HCT116 (cell line): Measurements from ENCODE around the gene DNM2. TPM values are rescaled to one million over a fixed set of nuclear protein-coding genes. Genes with fewer than 3 reads are reported as not detected.

ENCODE experiments used
- ATAC-seq: fragments of 200-7000 bp; cut with Tn5 transposase; 2 replicates; pipeline ENCODE4 v1.9.1; 2020; ENCODE audit warnings: mild to moderate bottlenecking, moderate library complexity
- BruUV-seq: library from RNA; stranded (reverse); fragments of 400-500 nt; replicated peaks from 2 replicates; lab custom pipeline; 2021; lab: Mats Ljungman, UMichigan
- CTCF ChIA-PET: fragments of 300-600 bp; sonication (Branson Sonifier 250); formaldehyde crosslinking; loops from one replicate; lab custom pipeline; 2021; ENCODE audit warnings: antibody characterized with exemption; lab: Charles Lee
- POLR2A ChIA-PET: fragments of 300-600, 350-600 bp; sonication (Branson Sonifier 250); formaldehyde crosslinking; loops from one replicate; lab custom pipeline; 2021; ENCODE audit warnings: antibody characterized with exemption; lab: Charles Lee
- RAD21 ChIA-PET, 2 experiments: fragments of 300-600 bp; sonication (Branson Sonifier 250); formaldehyde crosslinking; loops; one replicate each; lab custom pipeline; 2023; ENCODE audit warnings: low total read pairs in 2 of 2; ENCODE audit not compliant: uncharacterized antibody in 2 of 2, unreplicated experiment in 2 of 2, low non-redundant PET in 1 of 2; lab: Charles Lee
- DNase-seq: peaks from one replicate; pipeline ENCODE4 v3.0.0-alpha.2; 2010; ENCODE audit warnings: low read depth, low spot score
- H2AFZ ChIP-seq: fragments of 200-600 bp; shearing (Covaris generic), sonication (generic); 2 replicates; pipeline ENCODE4 v1.6.1; 2017; ENCODE audit warnings: low read depth, mixed run types, mixed read lengths, antibody characterized with exemption, low read length; ENCODE audit not compliant: poor library complexity, severe bottlenecking
- H3K27ac ChIP-seq: 2 replicates; pipeline ENCODE4 v1.5.1; 2012; ENCODE audit warnings: low read depth, low read length
- H3K27me3 ChIP-seq: fragments of 200-600 bp; sonication (generic); 2 replicates; pipeline ENCODE4 v1.6.1; 2016; ENCODE audit warnings: mixed run types, low read length, mixed read lengths; ENCODE audit not compliant: insufficient read depth
- H3K36me3 ChIP-seq, 2 experiments: fragments of 200-500 bp in 1 of 2; fragments of 200-600 bp in 1 of 2; sonication (Bioruptor generic) in 1 of 2; sonication (generic) in 1 of 2; 2 replicates each; pipeline versions ENCODE4 v1.5.1 to v1.6.1; 2014 to 2016; ENCODE audit warnings: low read length in 2 of 2, inconsistent platforms in 1 of 2, mixed read lengths in 1 of 2, mixed run types in 1 of 2; ENCODE audit not compliant: insufficient read depth in 2 of 2, control insufficient read depth in 1 of 2
- H3K4me1 ChIP-seq, 2 experiments: fragments of 200-600 bp in 1 of 2; sonication (generic) in 1 of 2; 2 replicates each; pipeline versions ENCODE4 v1.5.1 to v1.6.1; 2012 to 2017; ENCODE audit warnings: low read length in 2 of 2, inconsistent platforms in 1 of 2, mild to moderate bottlenecking in 1 of 2, mixed read lengths in 1 of 2, mixed run types in 1 of 2, moderate library complexity in 1 of 2; ENCODE audit not compliant: insufficient read depth in 2 of 2, control insufficient read depth in 1 of 2
- H3K4me2 ChIP-seq: fragments of 200-600 bp; sonication (generic); 2 replicates; pipeline ENCODE4 v1.6.1; 2017; ENCODE audit warnings: mixed run types, low read length, mixed read lengths
- H3K4me3 ChIP-seq, 2 experiments: fragments of 200-600 bp in 1 of 2; sonication (generic) in 1 of 2; replicated peaks in 1 of 2; 2 replicates each; pipeline ENCODE4 v1.5.1; 2011 to 2016; ENCODE audit warnings: low read length in 2 of 2, control low read depth in 1 of 2, low read depth in 1 of 2, mild to moderate bottlenecking in 1 of 2, mixed read lengths in 1 of 2, mixed run types in 1 of 2
- H3K79me2 ChIP-seq: fragments of 200-600 bp; sonication (generic); 2 replicates; pipeline ENCODE4 v1.6.1; 2017; ENCODE audit warnings: mild to moderate bottlenecking, mixed run types, low read length, moderate library complexity, mixed read lengths; ENCODE audit not compliant: insufficient read depth
- H3K9ac ChIP-seq: fragments of 200-600 bp; sonication (generic); 2 replicates; pipeline ENCODE4 v1.6.1; 2016; ENCODE audit warnings: low read length, mixed read lengths
- H3K9me2 ChIP-seq: fragments of 200-600 bp; sonication (generic), shearing (Covaris generic); 2 replicates; pipeline ENCODE4 v1.6.1; 2017; ENCODE audit warnings: mixed run types, mild to moderate bottlenecking, moderate library complexity; ENCODE audit not compliant: insufficient read depth
- H3K9me3 ChIP-seq, 2 experiments: fragments of 200-500 bp in 1 of 2; fragments of 200-600 bp in 1 of 2; sonication (Bioruptor generic) in 1 of 2; sonication (generic) in 1 of 2; 2 replicates each; pipeline ENCODE4 v1.6.1; 2014 to 2017; ENCODE audit warnings: low read length in 2 of 2, mixed read lengths in 2 of 2, inconsistent platforms in 1 of 2, low read depth in 1 of 2, mild to moderate bottlenecking in 1 of 2, mixed run types in 1 of 2, moderate library complexity in 1 of 2; ENCODE audit not compliant: control insufficient read depth in 1 of 2, insufficient read depth in 1 of 2
- H4K20me1 ChIP-seq: fragments of 200-600 bp; sonication (generic), shearing (Covaris generic); 2 replicates; pipeline ENCODE4 v1.6.1; 2017; ENCODE audit warnings: mixed run types, mild to moderate bottlenecking, moderate library complexity; ENCODE audit not compliant: insufficient read depth
- EGR1 ChIP-seq: IDR thresholded peaks from 2 replicates; pipeline ENCODE4 v1.6.1; 2012; ENCODE audit warnings: low read depth
- EZH2 ChIP-seq: fragments of 200-600 bp; sonication (generic); IDR thresholded peaks from 2 replicates; pipeline ENCODE4 v1.6.1; 2017; ENCODE audit warnings: antibody characterized with exemption, mixed run types
- EZH2phosphoT487 ChIP-seq: fragments of 200-600 bp; IDR thresholded peaks from 2 replicates; pipeline ENCODE4 v1.6.1; 2018; ENCODE audit warnings: antibody characterized with exemption, borderline replicate concordance
- POLR2AphosphoS5 ChIP-seq: IDR thresholded peaks from 2 replicates; pipeline ENCODE4 v1.6.1; 2011; ENCODE audit warnings: mild to moderate bottlenecking, low read depth, low read length, moderate library complexity
- RAD21 ChIP-seq: IDR thresholded peaks from 2 replicates; pipeline ENCODE4 v1.6.1; 2012; ENCODE audit warnings: low read depth, mild to moderate bottlenecking
- SIN3A ChIP-seq: IDR thresholded peaks from 2 replicates; pipeline ENCODE4 v1.6.1; 2012; ENCODE audit warnings: low read depth
- SP1 ChIP-seq: IDR thresholded peaks from 2 replicates; pipeline ENCODE4 v1.6.1; 2012; ENCODE audit warnings: low read depth
- SRF ChIP-seq: IDR thresholded peaks from 2 replicates; pipeline ENCODE4 v1.6.1; 2012; ENCODE audit warnings: low read depth
- TCF7L2 ChIP-seq: IDR thresholded peaks from 2 replicates; pipeline ENCODE4 v1.7.0; 2011; ENCODE audit warnings: borderline replicate concordance, inconsistent platforms; ENCODE audit not compliant: insufficient read depth, insufficient read length; ENCODE audit errors: extremely low read depth
- YY1 ChIP-seq: IDR thresholded peaks from 2 replicates; pipeline ENCODE4 v1.6.1; 2011; ENCODE audit warnings: low read length, low read depth, moderate library complexity, mild to moderate bottlenecking; ENCODE audit not compliant: insufficient replicate concordance; ENCODE audit errors: extremely low read depth
- ZFX ChIP-seq: fragments of 450-650 bp; IDR thresholded peaks from 2 replicates; pipeline ENCODE4 v1.6.1; 2017
- ZNF274 ChIP-seq: fragments of 200-500 bp; sonication (Bioruptor generic); IDR thresholded peaks from 2 replicates; pipeline ENCODE4 v1.6.1; 2014; ENCODE audit warnings: mild to moderate bottlenecking, low read depth, low read length, inconsistent platforms
- intact Hi-C: fragments of 100-400 bp; cut with micrococcal nuclease; formaldehyde crosslinking; loops from 2 replicates; pipeline ENCODE4 v1.10.0; 2022
- total RNA-seq: library from RNA; stranded (reverse); gene quantifications from one replicate; pipeline ENCODE4 v1.2.1, GENCODE V29; 2021; ENCODE audit not compliant: unreplicated experiment
- TF ChIP-seq, protein P1 (sequence below), 3 experiments: fragments of 200-600 bp in 1 of 3; sonication (generic) in 1 of 3; IDR thresholded peaks in 2 of 3; conservative IDR thresholded peaks in 1 of 3; 2 replicates each; pipeline ENCODE4 v1.5.1; 2012 to 2017; ENCODE audit warnings: low read depth in 2 of 3, low read length in 2 of 3, antibody characterized with exemption in 1 of 3, borderline replicate concordance in 1 of 3, control low read depth in 1 of 3, mild to moderate bottlenecking in 1 of 3, mixed read lengths in 1 of 3, mixed run types in 1 of 3, moderate library complexity in 1 of 3; ENCODE audit not compliant: insufficient read depth in 1 of 3

Gene DNM2
- total RNA-seq, 1 experiment from 2014 or later: 183 TPM

DNA sequence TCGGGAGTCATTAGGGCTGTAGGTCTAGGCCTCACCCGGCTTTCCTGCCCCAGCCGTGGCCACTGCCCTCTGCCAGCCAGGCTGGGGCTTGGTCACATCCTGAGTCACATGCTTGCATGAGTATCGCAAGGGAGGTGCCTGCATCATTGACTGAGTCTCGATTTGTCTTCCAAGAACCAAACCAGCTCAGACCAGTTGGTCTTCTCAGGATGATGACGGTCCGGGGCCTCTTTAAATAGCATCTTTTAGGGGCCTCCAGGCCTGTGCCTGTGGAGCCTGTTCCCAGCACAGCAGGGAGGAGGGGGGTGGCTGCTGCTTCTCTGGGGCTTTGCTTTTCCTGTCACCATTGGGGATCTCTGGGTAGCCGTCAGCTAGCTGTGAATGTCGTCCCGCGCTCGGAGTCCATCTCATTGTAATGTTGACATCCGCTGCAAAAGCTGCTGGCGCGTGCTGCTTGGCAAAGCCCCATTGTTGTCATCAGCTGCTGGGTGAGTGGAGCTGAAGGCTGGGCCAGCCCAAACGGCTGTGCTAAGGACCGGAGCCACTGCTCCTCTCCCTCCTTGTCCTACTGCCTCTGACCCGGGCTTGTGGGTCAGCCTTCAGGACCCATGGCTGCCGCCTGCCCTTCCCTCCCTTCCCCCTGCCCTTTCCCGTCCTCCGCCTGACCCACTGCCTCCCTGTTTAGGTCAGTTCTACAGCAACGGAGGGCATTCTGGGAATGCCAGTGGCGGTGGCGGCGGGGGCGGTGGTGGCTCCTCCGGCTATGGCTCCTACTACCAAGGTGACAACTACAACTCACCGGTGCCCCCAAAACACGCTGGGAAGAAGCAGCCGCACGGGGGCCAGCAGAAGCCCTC, 31.0 kb upstream of the DNM2 start:
- Histone ChIP-seq H3K36me3 (peaks cover 75 to 83% of the 10 kb centered on the region in 2 experiments), H3K79me2 (peaks cover 70% of the 10 kb centered on the region), H3K27ac (no peak overlapping the region), H3K27me3 (no peaks in the 10 kb centered on the region), H3K4me1 (no peaks in the 10 kb centered on the region), H3K4me2 (no peak overlapping the region), H4K20me1 (peaks cover 9% of the 10 kb centered on the region; the same call in 1 of the 2 replicates), H3K9me2 (no peaks in the 10 kb centered on the region), H3K9ac (no peak overlapping the region), H2AFZ (no peak overlapping the region), H3K9me3 (no peaks in the 10 kb centered on the region), H3K4me3 (no peak overlapping the region)
- intact Hi-C loops: no loop called here
- DNase-seq (no peak), ATAC-seq (no peak)
- CTCF ChIA-PET: interaction anchor here (0.6 kb wide), 1 partner anchor 109 kb away, joined by 3 read pairs; no protein-coding TSS in a partner anchor
- POLR2A ChIA-PET: no interaction called here
- TF ChIP-seq EZH2phosphoT487 (no peak), SRF (no peak), ZNF274 (no peak), EZH2 (no peak), POLR2AphosphoS5 (no peak), ZFX (no peak), TCF7L2 (no peak), SP1 (no peak), SIN3A (no peak), YY1 (no peak), RAD21 (no peak), EGR1 (no peak)
- TF ChIP-seq, protein P1, sequence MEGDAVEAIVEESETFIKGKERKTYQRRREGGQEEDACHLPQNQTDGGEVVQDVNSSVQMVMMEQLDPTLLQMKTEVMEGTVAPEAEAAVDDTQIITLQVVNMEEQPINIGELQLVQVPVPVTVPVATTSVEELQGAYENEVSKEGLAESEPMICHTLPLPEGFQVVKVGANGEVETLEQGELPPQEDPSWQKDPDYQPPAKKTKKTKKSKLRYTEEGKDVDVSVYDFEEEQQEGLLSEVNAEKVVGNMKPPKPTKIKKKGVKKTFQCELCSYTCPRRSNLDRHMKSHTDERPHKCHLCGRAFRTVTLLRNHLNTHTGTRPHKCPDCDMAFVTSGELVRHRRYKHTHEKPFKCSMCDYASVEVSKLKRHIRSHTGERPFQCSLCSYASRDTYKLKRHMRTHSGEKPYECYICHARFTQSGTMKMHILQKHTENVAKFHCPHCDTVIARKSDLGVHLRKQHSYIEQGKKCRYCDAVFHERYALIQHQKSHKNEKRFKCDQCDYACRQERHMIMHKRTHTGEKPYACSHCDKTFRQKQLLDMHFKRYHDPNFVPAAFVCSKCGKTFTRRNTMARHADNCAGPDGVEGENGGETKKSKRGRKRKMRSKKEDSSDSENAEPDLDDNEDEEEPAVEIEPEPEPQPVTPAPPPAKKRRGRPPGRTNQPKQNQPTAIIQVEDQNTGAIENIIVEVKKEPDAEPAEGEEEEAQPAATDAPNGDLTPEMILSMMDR (IDR thresholded peaks at IDR 0.05 in 2 of 3, conservative IDR thresholded peaks at IDR 0.05 in 1 of 3; ENCODE audit: borderline replicate concordance in 1 of 3, insufficient read depth in 1 of 3, low read depth in 2 of 3, low read length in 2 of 3): no peak
- RAD21 ChIA-PET: no interaction called here
- no TSS peak for BruUV-seq
